Colon (tissue), 2 donors: ENCODE measurements around the gene POLR1B.
"Not testable (repeated sequence)": the region's sequence is repeated elsewhere in the genome, so short reads cannot be mapped to it uniquely, and the experiment has no call there.

Experiments used
- FAIRE-seq: peaks from 2 replicates; lab custom pipeline; 2012; peaks lifted over from hg19 to GRCh38; lab: Jason Lieb, UNC
- donor health status: control.
- donor health status: control.

Gene POLR1B

DNA sequence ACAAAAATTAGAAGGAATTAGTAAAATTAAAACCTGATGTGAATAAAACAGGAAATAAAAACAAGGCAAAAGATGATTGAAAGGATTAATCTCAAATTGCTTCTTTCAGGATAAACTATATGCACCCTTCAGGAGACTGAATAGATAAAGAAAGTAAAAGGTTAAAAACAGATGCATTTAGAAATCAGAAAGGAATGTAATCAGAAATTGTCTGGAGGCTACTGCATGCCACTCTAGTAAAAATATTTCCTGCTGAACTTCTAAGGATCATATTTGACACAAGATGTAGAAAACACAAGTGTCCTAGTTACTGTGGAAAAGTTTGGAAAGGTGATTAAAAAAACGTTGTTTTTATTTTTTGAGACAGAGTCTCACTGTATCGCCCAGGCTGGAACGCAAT is 58.4 kb downstream of the POLR1B start:
- FAIRE-seq: no peak

DNA sequence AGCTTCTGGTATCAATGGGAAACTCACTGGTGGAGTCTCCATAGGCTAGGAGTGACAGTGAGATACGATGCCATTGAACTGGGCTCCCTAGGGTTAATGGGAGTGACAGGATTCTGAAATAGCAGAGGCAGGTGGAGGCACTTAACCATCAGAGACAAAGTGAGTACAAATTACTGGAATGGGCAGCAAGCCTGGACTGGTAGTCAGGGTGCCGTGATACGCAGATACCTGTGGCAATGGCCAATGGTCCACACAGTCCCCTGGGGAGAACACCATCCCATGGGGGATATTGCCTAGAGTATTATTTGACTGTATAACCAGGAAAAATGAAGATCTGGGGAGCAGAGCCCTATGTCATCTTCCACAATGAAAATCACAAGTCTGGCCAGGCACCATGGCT is 59.5 kb downstream of the POLR1B start:
- FAIRE-seq: no peak

DNA sequence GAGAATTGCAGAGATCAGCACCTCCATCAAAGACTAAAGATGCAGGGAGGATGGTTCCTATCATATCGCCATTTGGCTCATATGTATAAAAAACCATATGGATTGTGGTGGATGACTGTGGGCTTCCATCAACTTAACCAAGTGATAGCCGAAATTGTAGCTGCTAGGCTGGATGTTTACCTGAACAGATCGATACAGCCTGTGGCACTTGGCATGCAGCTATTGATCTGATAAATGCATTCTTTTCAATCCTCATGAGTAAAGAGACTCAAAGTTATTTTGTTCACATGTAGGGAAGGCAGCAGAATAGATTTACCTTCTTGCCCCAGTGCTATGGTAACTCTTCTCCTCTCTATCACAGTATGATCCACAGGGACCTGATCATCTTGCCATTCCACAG is 60.7 kb downstream of the POLR1B start:
- no peak for FAIRE-seq

DNA sequence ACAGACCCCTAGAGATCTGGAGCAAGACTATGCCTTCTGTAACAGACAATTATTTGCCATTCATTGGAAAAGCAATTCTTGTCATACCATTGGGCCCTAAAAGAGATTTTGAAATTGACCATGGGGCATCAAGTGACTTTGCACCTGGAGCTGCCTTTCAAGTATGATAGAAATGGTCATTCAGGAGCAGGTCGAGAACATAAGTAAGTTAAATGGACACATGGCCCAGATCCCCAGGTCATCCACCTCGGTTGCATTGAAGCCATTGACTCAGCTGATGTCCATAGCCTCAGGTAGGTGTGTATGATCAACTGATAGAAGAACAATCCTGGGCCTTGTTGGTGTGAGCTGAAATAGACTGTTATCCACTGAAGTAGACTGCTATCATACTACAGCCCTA is 61.5 kb downstream of the POLR1B start:
- no peak for FAIRE-seq

DNA sequence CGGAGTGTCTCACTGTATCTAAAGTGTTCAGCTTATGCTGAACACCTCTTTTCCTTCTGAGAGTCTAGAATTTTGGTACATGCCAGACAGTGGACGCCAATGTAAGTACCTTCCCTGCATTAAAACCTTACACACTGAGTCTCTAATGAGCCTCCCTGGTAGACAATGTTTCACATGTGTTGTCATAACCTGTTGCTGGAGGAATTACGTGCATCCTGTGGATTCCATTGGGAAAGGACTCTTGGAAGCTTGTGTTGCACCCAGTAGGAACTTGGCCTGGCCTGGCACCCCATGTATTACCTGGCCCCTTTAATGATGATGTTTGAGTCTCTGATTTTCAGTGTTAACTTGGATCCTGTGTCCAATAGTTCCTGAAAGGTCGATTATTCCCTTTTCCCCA is 62.7 kb downstream of the POLR1B start:
- no peak for FAIRE-seq

DNA sequence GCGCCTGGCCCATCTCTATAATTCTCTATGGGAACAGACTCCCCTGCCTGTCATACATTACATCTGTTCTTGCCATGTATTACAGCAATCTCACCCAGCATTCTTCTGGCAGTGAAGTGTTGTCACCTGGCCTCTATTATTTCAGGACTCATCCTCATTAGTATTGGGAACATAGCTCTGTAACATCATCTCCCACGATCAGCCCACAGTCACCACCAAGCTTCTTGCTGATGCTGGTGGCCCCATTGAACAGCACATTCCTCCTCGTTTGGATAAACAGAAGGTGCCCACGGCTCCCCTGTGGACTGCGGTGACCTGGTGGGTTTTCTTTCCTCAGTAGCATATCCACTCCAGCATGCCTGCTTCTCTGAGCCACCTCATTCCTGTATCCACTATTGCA is 63.7 kb downstream of the POLR1B start:
- no peak for FAIRE-seq

DNA sequence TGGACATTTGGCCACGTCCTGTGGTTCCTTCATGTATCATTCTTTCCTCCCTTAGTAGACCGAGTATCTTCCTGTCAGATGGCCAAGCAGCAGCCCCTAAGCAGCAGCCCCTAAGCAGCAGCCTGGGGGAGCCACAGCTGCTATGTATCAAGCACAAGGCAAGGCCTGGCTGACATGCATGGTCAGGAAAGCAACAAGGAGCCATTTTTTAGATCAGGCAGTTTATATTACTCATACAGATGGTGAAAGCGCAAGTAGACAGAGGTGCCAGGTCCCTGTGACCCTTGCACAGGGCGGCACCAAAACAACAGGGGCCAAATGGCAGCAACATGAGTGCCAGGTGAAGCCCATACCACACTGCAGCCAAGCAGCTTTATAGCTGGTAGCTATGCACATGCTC is 64.3 kb downstream of the POLR1B start:
- FAIRE-seq: no peak

DNA sequence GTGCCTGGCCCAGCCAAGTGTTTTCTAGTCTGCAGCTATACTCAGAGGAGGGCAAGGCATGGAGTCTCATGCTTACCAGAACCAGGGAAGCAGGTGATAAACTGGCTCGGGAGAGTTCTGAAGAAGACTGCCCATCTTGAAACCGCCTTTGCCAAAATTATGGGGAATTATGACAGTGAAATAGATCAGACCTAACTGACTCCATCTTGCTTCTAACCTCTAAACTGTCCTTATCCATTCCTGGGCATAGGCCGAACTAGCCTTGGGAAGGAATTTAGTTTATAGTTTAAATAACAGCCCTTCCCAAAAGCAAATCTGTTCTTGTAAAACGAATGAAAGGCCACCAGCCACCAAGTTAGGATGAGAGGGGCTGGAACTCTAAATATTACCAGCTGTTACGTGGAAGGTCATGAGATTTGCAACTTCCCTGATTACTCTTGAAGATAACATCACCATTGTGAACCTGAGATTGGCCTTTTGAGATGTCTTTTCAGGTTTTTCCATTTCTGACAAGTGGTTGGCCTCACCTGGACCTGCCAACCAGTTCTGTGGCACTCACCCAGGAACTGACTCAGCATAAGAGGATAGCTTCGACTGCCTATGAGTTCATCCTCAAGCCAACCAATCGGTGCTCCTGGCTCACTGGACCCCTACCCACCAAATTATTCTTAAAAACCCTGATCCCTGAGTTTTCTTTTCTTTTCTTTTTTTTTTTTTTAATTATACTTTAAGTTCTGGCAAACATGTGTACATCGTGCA is 65.6 kb downstream of the POLR1B start:
- no peak for FAIRE-seq

DNA sequence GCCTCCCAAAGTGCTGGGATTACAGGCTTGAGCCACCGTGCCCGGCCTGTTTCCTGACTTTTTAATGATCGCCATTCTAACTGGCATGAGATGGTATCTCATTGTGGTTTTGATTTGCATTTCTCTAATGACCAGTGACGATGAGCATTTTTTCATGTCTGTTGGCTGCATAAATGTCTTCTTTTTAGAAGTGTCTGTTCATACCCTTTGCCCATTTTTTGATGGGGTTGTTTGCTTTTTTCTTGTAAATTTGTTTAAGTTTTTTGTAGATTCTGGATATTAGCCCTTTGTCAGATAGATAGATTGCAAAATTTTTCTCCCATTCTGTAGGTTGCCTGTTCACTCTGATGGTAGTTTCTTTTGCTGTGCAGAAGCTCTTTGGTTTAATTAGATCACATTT is 67.1 kb downstream of the POLR1B start:
- not testable (repeated sequence) for FAIRE-seq

DNA sequence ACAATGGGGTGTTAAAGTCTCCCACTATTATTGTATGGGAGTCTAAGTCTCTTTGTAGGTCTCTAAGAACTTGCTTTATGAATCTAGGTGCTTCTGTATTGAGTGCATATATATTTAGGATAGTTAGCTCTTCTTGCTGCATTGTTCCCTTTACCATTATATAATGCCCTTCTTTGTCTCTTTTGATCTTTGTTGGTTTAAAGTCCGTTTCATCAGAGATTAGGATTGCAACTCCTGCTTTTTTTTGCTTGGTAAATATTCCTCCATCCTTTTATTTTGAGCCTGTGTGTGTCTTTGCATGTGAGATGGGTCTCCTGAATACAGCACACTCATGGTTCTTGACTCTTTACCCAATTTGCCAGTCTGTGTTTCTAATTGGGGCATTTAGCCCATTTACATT is 70.0 kb downstream of the POLR1B start:
- FAIRE-seq: not testable (repeated sequence)

DNA sequence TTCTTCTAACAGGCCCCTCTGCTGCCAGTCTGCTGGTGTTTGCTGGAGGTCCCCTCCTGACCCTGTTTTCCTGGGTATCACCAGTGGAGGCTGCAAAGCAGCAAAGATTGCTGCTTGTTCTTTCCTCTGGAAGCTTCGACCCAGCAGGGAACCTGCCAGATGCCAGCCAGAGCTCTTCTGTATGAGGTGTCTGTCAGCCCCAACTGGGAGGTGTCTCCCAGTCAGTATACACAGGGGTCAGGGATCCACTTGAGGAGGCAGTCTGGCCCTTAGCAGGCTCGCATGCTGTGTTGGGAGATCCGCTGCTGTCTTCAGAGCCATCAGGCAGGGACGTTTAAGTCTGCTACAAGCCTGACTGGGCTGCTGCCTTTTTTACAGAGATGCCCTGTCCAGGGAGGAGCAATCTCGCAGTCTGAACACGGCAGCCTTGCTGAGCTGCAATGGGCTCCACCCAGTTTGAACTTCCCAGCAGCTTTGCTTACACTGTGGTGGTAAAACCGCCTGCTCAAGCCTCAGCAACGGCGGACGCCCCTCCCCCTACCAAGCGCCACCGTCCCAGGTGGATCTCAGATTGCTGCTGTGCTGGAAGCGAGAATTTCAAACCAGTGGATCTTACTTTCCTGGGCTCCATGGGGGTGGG is 72.1 kb downstream of the POLR1B start:
- FAIRE-seq: no peak

DNA sequence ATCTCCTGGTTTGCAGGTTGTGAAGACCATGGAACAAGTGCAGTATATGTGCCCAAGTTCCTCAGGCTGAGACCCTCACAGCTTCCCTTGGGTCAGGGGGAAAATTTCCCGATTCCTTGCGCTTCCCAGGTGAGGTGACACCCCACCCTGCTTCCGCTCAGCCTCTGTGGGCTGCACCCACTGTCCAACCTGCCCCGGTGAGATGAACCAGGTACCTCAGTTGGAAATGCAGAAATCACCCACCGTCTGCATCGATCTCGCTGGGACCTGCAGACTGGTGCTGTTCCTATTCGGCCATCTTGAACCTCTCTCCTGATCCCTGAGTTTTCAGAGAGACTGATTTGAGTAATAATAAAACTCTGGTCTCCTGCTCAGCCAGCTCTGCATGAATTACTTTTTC is 72.8 kb downstream of the POLR1B start:
- FAIRE-seq: no peak

DNA sequence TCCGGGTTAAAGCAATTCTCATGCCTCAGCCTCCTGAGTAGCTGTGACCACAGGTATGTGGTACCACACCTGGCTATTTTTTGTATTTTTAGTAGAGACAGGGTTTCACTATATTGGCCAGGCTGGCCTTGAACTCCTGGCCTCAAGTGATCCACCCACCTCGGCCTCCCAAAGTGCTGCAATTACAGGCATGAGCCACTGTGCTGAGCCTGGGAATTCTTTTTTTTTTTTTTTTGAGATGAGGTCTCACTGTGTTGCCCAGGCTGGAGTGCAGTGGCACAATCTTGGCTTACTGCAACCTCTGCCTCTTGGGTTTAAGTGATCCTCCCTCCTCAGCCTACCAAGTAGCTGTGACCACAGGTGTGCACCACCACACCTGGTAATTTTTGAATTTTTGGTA is 73.5 kb downstream of the POLR1B start:
- FAIRE-seq: not testable (repeated sequence)

DNA sequence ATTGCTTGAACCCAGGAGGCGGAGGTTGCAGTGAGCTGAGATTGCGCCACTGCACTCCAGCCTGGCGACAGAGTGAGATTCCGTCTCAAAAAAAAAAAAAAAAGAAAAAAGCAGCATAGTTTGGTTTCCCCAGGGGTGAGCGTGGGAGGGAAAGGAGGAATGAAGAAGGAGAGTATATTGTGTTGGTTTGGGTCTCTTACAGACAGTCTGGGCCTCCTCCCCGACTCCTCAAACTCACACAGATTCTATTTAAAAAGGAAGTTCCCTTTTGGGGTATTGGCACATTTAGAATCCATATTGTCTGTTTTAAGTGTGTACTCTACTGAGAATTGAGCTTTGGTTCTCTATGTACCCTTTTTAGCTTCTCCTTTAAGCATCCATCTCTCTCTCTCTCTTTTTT is 76.1 kb downstream of the POLR1B start:
- no peak for FAIRE-seq

DNA sequence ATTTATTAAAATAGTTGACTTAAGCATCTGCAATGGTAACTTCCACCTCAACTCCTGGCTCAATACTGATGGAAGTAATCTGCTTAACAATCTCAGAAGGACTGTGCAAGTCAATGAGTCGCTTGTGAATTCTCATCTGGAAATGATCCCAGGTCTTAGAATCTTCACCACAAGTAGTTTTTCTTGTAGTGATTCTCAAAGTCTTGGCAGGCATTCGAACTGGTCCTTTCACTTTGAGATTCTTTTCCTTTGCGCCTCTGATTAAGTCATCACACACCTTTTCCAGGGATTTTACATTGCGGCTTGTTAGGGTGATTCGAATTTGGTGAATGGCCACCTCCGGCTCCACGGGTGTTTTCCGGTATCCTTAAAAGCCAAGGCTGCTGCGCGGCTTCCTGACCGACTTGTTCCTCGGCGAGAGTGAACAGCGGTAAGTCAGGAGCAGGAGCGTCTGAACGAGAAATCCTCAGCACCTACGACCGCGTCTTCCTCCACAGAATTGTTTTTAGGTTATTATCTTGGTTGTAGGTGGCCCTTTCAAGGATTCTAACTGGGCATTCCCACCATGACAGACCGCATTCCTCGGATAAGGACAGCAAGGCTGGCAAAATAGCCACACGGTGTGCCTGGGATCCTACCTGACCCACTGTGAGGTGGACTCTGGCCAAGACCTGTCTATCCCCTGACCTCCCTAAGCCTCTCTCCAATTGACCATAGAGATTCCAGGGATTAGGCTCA is 79.7 kb downstream of the POLR1B start:
- no peak for FAIRE-seq

DNA sequence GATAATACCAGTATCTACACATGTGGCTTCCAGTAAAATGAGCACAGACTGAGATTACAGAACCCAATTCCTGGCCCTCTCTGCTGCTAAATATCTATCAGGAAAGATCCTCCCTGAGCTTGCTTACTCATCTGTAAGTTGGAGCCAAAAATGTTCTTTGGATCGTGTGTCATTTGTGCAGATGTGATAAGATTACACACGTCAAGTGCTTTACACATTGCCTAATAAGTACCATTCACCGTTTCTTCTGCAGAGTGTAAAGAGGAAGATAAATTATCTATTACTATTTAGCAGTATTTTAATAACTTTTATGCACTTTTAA is 80.2 kb downstream of the POLR1B start:
- FAIRE-seq: no peak

DNA sequence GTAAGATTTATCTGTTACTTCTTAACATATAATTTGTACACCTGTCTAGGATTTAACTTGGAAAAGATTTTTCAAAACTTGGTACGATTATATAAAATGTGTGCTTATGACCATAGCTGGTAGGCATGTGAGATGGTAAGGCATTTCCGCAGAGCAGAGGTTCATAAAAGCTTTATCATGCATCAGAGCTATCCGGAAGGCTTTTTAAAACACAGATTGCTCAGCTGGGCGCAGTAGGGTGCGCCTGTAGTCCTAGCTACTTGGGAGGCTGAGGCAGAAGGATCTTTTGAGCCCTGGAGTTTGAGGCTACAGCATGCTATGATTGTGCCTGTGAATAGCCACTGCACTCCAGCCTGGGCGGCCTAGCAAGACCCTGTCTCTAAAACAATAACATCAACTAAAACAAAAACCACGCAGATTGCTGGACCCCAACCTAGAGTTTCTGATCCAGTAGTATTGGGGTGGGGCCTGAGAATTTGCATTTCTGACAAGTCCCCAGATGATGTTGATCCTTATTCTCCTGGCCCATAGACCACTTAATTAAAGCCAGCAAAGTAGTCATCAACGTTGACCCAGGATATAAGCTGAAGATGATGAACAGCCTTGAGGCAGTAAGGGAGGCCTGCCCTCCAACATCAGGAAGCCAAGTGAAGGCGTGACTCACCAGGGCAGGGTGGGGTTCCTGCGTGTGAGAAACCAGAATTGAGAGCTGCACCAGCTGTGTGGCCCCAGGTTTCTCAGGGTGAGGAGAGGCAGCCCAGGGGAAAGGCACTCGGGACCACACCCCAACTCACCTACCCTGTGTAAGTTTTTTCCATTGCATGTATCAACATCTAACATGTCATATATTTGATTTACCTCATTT is 81.9 kb downstream of the POLR1B start:
- no peak for FAIRE-seq

DNA sequence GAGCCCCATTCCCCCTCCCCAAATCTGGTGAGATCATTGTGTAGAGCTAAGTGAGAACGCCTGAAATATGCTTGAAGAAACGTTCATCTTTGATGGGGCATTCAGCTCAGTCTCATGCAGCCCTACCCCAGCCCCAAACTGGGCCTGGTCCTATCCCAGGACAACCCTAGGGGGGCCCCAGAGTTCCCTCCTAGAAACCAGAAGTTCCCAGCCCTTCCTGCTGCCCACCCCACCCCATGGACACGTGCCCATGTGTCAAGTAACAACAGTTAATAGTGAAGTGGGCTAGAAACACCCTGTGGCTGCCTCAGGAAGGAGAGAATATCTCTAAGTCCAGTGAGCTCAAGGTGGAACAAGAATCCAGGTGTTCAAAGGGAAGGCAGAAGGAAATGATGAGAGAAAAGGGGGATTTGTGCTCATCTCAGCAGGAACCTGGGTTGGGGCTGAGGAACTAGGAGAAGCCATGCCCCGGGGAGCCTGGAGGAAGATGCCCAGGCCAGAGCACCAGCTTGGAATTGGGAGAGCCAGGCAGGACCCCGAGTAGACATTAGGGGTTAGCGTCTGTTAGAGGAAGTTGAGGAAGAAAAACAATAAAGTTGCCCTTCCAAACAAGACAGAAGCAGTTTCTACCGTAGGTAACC is 83.3 kb downstream of the POLR1B start:
- FAIRE-seq: no peak

DNA sequence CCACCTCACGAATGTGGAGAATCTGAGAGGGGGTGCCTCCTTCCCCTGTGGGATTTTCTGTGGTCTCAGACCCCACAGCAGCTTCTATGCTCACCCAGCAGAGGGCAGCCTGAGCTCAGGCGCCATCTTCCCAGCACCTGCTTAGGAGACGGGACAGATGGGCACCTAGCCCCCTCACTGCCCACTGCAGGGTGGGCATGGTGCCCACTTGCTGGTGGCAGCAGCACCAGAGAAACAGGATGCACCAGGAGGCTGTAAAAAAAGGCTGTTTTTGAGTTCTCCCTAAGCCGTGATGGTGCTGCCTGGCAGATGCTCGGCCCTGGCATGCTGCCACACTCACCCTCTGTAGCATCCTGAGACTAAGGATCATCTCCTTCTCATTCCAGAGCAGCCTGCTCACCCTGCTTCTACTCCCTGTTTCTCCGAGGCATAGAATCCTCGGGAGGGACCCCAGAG is 84.4 kb downstream of the POLR1B start:
- FAIRE-seq: no peak
